GM19467 (cell line): Measurements from ENCODE around the gene TBC1D5.

Experiments used
- ATAC-seq: cut with Tn5 transposase; IDR thresholded peaks from one replicate; pipeline ENCODE4 v1.9.1; 2021; ENCODE audit warnings: mild to moderate bottlenecking, moderate library complexity; ENCODE audit not compliant: unreplicated experiment

TBC1D5 gene

GRCh38 chr3:17121336-17121735, 621.1 kb downstream of the TBC1D5 start:
- ATAC-seq = no peak

- ATAC-seq = no peak
Measured at GRCh38 chr3:17120115-17120514, 622.3 kb downstream of the TBC1D5 start.

DNA sequence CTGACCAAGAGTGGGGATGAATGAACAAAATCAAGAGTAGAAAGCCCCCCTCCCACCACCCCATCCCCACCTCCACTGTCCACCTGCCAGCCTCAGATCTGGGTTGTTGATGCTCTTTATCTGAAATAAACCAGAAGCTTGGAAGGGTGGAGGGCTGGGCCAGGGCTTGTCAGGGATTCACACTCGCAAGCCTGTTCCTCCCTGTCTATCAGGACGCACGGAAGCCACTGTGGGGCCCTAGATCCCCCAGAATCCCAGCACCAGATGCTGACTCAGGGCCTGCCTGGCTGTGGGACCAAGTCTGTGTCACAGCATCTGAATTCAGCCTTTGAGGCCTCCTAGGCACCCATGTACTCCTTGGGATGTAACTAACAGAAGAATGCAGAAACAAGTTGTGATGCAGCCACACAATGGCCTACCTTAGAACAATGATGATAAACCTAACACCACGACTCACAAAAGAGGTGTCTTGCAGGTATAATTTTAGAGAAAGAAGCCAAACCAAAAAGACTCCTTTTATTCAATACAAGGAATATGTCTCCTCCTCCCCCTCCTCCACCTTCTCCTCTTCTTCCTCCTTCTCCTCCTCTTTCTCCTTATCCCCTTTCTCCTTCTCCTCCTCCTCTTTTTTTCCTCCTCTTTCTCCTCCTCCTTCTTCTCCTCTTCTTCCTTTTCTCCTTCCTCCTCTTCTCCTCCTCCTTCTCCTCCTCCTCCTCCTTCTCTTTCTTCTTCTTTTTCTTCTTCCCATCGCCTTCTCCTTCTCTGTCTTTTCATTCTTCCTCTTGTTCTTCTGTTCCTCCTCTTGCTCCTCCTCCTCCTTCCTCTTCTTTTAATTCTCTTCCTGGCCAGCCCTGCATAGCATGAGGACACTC, 623.0 kb downstream of the TBC1D5 start:
- ATAC-seq = no peak

DNA sequence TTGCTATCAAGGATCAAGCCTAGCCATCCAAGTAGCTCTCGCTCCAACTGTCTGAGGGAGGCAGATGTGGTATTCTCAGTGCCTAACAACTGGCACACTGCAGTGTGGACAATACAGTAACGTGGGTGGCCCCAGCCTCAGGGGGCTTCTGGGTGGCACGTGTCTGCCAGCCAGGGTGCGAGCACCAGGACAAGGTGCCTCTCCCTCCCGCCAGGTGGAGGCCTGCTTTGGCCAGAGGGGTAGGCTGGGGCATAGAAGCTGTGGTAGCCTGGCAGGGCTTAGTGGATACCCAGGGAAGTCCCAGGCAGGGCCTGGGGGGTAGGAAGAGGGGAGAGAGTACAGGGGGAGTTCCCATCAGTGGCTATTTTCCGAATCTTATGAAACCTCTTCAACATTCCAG, 623.7 kb downstream of the TBC1D5 start:
- no peak for ATAC-seq

GRCh38 chr3:17116007-17116600, 626.3 kb downstream of the TBC1D5 start:
- ATAC-seq = no peak

DNA sequence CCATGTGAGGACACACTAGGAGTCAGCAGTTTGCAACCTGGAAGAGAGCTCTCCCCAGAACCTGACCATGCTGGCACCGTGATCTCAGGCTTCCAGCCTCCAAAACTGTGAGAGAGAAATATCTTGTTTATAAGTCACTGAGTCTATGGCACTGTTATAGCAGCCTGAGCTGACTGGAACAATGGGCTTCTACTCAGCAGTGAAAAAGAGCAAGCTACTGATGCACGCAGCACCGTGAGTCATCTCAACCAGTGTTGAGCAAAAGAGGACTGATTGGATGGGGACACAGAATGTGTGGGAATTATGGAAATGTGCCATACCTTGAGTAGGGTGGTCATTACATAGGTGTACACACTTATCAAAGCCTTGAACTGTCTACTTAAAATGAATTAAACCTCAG, 627.2 kb downstream of the TBC1D5 start:
- ATAC-seq = no peak

DNA sequence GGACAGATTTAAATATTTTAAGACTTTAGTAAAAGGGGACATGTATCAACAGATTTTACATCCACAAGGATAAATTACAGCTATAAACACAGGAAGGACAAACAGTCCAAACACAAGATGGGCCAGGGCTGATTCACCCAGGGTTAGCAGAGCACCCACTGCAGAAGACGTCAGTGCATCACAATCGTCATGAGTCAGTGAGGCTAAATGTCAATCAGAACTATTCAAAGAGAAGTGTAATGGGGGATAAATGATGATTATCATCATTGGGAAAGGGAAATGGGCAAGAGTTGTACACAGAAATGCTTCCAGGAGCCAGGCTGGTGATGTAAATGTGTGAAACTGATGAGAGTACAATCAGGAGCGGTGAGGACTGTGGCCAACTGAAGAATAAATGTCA, 630.8 kb downstream of the TBC1D5 start:
- no peak for ATAC-seq

- no peak for ATAC-seq
Measured at GRCh38 chr3:17110660-17111396, 631.6 kb downstream of the TBC1D5 start.
